ENCODE results near the gene XYLT1. TPM values are rescaled to one million over a fixed set of nuclear protein-coding genes. Genes with fewer than 3 reads are reported as not detected.

XYLT1 gene
- total and polyA plus RNA-seq, 2 of the 13 experiments (the other 11 are each of a cell fraction or from before 2014, with no cell fraction given) = not detected

DNA sequence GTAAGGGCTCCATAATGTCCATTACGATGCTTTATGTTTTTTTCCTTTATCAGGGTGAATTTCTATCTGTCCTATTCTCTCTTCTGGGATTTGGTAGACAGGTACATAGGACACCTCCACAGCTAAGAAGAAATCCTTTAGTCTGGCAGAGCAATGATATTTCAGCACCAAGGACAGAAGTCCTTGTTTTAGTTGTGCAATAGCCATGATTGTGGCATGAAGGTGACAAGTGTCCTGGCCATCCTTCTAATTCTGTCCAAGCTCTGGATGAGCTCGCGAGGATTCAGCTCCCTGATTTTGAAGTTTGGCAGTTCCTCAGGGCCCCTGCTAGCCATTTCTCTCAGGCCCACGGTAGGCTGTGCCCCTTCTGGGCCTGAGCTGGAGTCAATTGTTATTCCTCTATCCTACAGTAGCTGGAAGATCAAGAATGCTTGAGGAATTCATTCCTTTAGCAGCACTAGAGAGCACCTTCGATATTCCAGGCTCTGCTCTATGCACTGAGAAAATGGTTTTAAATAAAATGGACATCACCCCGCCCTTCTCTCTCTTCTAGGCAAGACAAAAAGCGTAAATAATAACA is 320.8 kb downstream of the XYLT1 start (continued):
- TF ChIP-seq, protein P1, sequence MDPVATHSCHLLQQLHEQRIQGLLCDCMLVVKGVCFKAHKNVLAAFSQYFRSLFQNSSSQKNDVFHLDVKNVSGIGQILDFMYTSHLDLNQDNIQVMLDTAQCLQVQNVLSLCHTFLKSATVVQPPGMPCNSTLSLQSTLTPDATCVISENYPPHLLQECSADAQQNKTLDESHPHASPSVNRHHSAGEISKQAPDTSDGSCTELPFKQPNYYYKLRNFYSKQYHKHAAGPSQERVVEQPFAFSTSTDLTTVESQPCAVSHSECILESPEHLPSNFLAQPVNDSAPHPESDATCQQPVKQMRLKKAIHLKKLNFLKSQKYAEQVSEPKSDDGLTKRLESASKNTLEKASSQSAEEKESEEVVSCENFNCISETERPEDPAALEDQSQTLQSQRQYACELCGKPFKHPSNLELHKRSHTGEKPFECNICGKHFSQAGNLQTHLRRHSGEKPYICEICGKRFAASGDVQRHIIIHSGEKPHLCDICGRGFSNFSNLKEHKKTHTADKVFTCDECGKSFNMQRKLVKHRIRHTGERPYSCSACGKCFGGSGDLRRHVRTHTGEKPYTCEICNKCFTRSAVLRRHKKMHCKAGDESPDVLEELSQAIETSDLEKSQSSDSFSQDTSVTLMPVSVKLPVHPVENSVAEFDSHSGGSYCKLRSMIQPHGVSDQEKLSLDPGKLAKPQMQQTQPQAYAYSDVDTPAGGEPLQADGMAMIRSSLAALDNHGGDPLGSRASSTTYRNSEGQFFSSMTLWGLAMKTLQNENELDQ (CRISPR knock-in tag; IDR thresholded peaks at IDR 0.05; ENCODE audit: borderline replicate concordance) = peak; percentile 69; the same call in 1 of the 2 replicates
- TF ChIP-seq WIZ (CRISPR knock-in tag; IDR thresholded peaks at IDR 0.05) = peak; percentile 99
- TF ChIP-seq, protein P2, sequence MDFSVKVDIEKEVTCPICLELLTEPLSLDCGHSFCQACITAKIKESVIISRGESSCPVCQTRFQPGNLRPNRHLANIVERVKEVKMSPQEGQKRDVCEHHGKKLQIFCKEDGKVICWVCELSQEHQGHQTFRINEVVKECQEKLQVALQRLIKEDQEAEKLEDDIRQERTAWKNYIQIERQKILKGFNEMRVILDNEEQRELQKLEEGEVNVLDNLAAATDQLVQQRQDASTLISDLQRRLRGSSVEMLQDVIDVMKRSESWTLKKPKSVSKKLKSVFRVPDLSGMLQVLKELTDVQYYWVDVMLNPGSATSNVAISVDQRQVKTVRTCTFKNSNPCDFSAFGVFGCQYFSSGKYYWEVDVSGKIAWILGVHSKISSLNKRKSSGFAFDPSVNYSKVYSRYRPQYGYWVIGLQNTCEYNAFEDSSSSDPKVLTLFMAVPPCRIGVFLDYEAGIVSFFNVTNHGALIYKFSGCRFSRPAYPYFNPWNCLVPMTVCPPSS (IDR thresholded peaks at IDR 0.05) = no peak
- TF ChIP-seq KLF15 (CRISPR knock-in tag; IDR thresholded peaks at IDR 0.05; ENCODE audit: borderline replicate concordance) = 0 out of 2 replicates have a peak, but pooled peaks have one; percentile 42
- TF ChIP-seq, protein P3, sequence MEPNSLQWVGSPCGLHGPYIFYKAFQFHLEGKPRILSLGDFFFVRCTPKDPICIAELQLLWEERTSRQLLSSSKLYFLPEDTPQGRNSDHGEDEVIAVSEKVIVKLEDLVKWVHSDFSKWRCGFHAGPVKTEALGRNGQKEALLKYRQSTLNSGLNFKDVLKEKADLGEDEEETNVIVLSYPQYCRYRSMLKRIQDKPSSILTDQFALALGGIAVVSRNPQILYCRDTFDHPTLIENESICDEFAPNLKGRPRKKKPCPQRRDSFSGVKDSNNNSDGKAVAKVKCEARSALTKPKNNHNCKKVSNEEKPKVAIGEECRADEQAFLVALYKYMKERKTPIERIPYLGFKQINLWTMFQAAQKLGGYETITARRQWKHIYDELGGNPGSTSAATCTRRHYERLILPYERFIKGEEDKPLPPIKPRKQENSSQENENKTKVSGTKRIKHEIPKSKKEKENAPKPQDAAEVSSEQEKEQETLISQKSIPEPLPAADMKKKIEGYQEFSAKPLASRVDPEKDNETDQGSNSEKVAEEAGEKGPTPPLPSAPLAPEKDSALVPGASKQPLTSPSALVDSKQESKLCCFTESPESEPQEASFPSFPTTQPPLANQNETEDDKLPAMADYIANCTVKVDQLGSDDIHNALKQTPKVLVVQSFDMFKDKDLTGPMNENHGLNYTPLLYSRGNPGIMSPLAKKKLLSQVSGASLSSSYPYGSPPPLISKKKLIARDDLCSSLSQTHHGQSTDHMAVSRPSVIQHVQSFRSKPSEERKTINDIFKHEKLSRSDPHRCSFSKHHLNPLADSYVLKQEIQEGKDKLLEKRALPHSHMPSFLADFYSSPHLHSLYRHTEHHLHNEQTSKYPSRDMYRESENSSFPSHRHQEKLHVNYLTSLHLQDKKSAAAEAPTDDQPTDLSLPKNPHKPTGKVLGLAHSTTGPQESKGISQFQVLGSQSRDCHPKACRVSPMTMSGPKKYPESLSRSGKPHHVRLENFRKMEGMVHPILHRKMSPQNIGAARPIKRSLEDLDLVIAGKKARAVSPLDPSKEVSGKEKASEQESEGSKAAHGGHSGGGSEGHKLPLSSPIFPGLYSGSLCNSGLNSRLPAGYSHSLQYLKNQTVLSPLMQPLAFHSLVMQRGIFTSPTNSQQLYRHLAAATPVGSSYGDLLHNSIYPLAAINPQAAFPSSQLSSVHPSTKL (CRISPR knock-in tag; IDR thresholded peaks at IDR 0.05) = peak; percentile 23; the same call in 1 of the 2 replicates
- TF ChIP-seq, protein P4, sequence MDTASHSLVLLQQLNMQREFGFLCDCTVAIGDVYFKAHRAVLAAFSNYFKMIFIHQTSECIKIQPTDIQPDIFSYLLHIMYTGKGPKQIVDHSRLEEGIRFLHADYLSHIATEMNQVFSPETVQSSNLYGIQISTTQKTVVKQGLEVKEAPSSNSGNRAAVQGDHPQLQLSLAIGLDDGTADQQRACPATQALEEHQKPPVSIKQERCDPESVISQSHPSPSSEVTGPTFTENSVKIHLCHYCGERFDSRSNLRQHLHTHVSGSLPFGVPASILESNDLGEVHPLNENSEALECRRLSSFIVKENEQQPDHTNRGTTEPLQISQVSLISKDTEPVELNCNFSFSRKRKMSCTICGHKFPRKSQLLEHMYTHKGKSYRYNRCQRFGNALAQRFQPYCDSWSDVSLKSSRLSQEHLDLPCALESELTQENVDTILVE (CRISPR knock-in tag; IDR thresholded peaks at IDR 0.05) = peak; percentile 62; the same call in 1 of the 2 replicates
- TF ChIP-seq, protein P5, sequence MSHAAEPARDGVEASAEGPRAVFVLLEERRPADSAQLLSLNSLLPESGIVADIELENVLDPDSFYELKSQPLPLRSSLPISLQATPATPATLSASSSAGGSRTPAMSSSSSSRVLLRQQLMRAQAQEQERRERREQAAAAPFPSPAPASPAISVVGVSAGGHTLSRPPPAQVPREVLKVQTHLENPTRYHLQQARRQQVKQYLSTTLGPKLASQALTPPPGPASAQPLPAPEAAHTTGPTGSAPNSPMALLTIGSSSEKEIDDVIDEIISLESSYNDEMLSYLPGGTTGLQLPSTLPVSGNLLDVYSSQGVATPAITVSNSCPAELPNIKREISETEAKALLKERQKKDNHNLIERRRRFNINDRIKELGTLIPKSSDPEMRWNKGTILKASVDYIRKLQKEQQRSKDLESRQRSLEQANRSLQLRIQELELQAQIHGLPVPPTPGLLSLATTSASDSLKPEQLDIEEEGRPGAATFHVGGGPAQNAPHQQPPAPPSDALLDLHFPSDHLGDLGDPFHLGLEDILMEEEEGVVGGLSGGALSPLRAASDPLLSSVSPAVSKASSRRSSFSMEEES (CRISPR knock-in tag; IDR thresholded peaks at IDR 0.05) = 0 out of 2 replicates have a peak, but pooled peaks have one; percentile 48
- peak; percentile 77; the same call in 1 of the 2 replicates for TF ChIP-seq ZNF441 (CRISPR knock-in tag; IDR thresholded peaks at IDR 0.05; ENCODE audit: borderline replicate concordance)
- TF ChIP-seq, protein P6, sequence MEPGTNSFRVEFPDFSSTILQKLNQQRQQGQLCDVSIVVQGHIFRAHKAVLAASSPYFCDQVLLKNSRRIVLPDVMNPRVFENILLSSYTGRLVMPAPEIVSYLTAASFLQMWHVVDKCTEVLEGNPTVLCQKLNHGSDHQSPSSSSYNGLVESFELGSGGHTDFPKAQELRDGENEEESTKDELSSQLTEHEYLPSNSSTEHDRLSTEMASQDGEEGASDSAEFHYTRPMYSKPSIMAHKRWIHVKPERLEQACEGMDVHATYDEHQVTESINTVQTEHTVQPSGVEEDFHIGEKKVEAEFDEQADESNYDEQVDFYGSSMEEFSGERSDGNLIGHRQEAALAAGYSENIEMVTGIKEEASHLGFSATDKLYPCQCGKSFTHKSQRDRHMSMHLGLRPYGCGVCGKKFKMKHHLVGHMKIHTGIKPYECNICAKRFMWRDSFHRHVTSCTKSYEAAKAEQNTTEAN (CRISPR knock-in tag; conservative IDR thresholded peaks at IDR 0.05) = peak; percentile 85
- TF ChIP-seq, protein P7, sequence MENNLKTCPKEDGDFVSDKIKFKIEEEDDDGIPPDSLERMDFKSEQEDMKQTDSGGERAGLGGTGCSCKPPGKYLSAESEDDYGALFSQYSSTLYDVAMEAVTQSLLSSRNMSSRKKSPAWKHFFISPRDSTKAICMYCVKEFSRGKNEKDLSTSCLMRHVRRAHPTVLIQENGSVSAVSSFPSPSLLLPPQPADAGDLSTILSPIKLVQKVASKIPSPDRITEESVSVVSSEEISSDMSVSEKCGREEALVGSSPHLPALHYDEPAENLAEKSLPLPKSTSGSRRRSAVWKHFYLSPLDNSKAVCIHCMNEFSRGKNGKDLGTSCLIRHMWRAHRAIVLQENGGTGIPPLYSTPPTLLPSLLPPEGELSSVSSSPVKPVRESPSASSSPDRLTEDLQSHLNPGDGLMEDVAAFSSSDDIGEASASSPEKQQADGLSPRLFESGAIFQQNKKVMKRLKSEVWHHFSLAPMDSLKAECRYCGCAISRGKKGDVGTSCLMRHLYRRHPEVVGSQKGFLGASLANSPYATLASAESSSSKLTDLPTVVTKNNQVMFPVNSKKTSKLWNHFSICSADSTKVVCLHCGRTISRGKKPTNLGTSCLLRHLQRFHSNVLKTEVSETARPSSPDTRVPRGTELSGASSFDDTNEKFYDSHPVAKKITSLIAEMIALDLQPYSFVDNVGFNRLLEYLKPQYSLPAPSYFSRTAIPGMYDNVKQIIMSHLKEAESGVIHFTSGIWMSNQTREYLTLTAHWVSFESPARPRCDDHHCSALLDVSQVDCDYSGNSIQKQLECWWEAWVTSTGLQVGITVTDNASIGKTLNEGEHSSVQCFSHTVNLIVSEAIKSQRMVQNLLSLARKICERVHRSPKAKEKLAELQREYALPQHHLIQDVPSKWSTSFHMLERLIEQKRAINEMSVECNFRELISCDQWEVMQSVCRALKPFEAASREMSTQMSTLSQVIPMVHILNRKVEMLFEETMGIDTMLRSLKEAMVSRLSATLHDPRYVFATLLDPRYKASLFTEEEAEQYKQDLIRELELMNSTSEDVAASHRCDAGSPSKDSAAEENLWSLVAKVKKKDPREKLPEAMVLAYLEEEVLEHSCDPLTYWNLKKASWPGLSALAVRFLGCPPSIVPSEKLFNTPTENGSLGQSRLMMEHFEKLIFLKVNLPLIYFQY (CRISPR knock-in tag; IDR thresholded peaks at IDR 0.05; ENCODE audit: borderline replicate concordance) = peak; percentile 61; the same call in 1 of the 2 replicates
- peak; percentile 99 for TF ChIP-seq MIER2 (CRISPR knock-in tag; IDR thresholded peaks at IDR 0.05)
- TF ChIP-seq CBFB (CRISPR knock-in tag; IDR thresholded peaks at IDR 0.05) = no peak

Measured in HepG2 (cell line).